Right lobe of liver (tissue), 6 donors: ENCODE results near the gene SLC25A27. TPM values are rescaled to one million over a fixed set of nuclear protein-coding genes. Genes with fewer than 3 reads are reported as not detected.
A peak's percentile ranks its signal among the peaks of the same experiment; 100 is the strongest.

Experiments used
- ATAC-seq, 4 donors: fragments of 200-7000 bp; cut with Tn5 transposase; one replicate each; pipeline ENCODE4 v1.9.1; 2020; ENCODE audit warnings: mild to moderate bottlenecking in 4 of 4, moderate library complexity in 4 of 4
- DNase-seq, 3 donors: peaks; one replicate each; pipeline ENCODE4 v3.0.0-alpha.2; 2020
- H3K27ac ChIP-seq, 3 donors: fragments of 200-600 bp; one replicate each; pipeline ENCODE4 v1.8.0; 2022
- H3K27me3 ChIP-seq, 2 donors: fragments of 200-600 bp; one replicate each; pipeline ENCODE4 v1.8.0; 2022
- H3K36me3 ChIP-seq, 4 donors: fragments of 200-600 bp; sonication (generic) in 1 of 4; one replicate each; pipeline versions ENCODE4 v1.5.1 to v1.8.0; 2017 to 2022; ENCODE audit warnings: control low read depth in 1 of 4
- H3K4me1 ChIP-seq, 4 donors: fragments of 200-600 bp; sonication (generic) in 1 of 4; one replicate each; pipeline versions ENCODE4 v1.5.1 to v1.8.0; 2017 to 2022; ENCODE audit warnings: control low read depth in 1 of 4
- H3K4me3 ChIP-seq, 3 donors: fragments of 200-600 bp; one replicate each; pipeline ENCODE4 v1.8.0; 2022
- H3K9me3 ChIP-seq, 4 donors: fragments of 200-600 bp; sonication (generic) in 1 of 4; one replicate each; pipeline versions ENCODE4 v1.5.1 to v1.8.0; 2017 to 2022; ENCODE audit warnings: control low read depth in 1 of 4
- POLR2A ChIP-seq: fragments of 450-650 bp; IDR thresholded peaks from one replicate; pipeline ENCODE4 v1.6.1; 2017; ENCODE audit warnings: antibody characterized with exemption, mild to moderate bottlenecking
- WGBS: methylation state at CpG from one replicate; pipeline ENCODE4 v1.1.6; 2018; ENCODE audit warnings: low coverage, low lambda C conversion rate; ENCODE audit not compliant: insufficient coverage; ENCODE audit errors: missing lambda C conversion rate; 5-methylcytosine and 5-hydroxymethylcytosine counted together
- intact Hi-C, 2 donors: fragments of 100-400 bp; cut with DNase I; formaldehyde crosslinking; loops; one replicate each; pipeline versions ENCODE4 v1.11.2 to v1.14.1; 2022
- total RNA-seq, 6 experiments: library from RNA; depleted of rRNA in 2 of 6; stranded (reverse); fragments of >200 nt in 2 of 6; fragmentation: NEBNext Ultra II Directional in 3 of 6; extraction: Animal tissue kit (Norgen Biotek cat#: 25700) in 3 of 6; gene quantifications; one replicate each; pipeline versions ENCODE4 v1.1.0 to v1.2.4, GENCODE V29; 2016 to 2023
- TF ChIP-seq, protein P1 (sequence below), 4 donors: fragments of 200-600 bp in 3 of 4; fragments of 450-650 bp in 1 of 4; IDR thresholded peaks; one replicate each; pipeline versions ENCODE4 v1.5.1 to v1.8.0; 2016 to 2022; ENCODE audit warnings: antibody characterized with exemption in 4 of 4, mild to moderate bottlenecking in 2 of 4
- donor health status: DM: no; HTN: yes; CAD: no.
- donor health status: DM: no; HTN: no; CAD: no.
- donor health status: DM: no; HTN: no; CAD: no.
- donor health status: DM: no; HTN: yes; CAD: no.
- donor health status: DM: no; HTN: yes; CAD: no.

Gene SLC25A27
- total RNA-seq, 6 experiments from 2014 or later: 8.8 to 21.0 (median 14.2) TPM

DNA sequence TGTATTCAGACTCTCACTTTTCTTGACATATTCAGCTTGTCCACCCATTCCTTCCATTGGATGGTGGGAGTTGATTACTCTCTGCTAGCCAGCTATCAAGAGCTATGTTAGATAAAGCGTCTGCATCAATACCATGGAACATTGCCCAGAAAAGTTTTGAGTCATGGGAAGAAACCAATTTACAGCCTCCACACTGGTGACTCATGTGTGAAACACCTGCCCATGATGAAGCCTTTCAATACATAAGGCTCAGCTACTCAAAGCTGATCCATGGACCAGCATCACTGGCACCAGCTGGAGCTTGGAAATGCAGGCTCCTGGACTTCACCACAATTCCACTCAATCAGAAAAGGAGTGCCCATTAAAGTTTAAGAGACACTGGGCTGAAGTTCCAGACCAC is 66.3 kb downstream of the SLC25A27 start:
- intact Hi-C loops: no loop called here
- Histone ChIP-seq H3K4me3 (no peak overlapping the region), H3K27me3 (no peaks in the 10 kb centered on the region), H3K9me3 (no peaks in the 10 kb centered on the region), H3K27ac (no peak overlapping the region), H3K4me1 (no peaks in the 10 kb centered on the region), H3K36me3 (no peaks in the 10 kb centered on the region)
- WGBS: 60% methylated on average over 1 of the region's 1 CpG
- peak in 1 of 4 donors; percentile 87 for ATAC-seq
- TF ChIP-seq POLR2A: no peak
- TF ChIP-seq, protein P1, sequence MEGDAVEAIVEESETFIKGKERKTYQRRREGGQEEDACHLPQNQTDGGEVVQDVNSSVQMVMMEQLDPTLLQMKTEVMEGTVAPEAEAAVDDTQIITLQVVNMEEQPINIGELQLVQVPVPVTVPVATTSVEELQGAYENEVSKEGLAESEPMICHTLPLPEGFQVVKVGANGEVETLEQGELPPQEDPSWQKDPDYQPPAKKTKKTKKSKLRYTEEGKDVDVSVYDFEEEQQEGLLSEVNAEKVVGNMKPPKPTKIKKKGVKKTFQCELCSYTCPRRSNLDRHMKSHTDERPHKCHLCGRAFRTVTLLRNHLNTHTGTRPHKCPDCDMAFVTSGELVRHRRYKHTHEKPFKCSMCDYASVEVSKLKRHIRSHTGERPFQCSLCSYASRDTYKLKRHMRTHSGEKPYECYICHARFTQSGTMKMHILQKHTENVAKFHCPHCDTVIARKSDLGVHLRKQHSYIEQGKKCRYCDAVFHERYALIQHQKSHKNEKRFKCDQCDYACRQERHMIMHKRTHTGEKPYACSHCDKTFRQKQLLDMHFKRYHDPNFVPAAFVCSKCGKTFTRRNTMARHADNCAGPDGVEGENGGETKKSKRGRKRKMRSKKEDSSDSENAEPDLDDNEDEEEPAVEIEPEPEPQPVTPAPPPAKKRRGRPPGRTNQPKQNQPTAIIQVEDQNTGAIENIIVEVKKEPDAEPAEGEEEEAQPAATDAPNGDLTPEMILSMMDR (IDR thresholded peaks at IDR 0.05): no peak
- no peak for DNase-seq

DNA sequence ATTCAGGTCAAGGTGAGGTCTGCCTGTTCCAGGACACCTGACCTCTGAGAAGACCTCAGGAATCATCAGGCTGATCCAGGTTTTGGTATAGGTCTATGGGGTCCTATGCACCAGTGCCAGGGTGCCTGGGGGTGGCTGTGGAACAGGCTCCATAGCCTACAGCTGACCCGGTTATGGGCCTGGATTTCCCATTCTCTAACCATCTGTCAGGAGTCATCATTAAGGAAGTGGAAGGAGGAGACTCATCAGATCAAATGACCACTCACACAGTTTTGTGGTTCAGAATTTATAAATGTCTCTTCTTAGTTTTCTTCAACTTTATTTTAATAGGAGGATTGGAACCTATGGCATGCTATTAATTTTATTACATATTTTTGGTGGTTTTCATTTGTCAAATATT is 67.6 kb downstream of the SLC25A27 start:
- no peaks in the 10 kb centered on the region for H3K36me3 ChIP-seq
- no peaks in the 10 kb centered on the region for H3K27me3 ChIP-seq
- no peak overlapping the region for H3K27ac ChIP-seq
- 63% methylated on average over 1 of the region's 1 CpG for WGBS
- no peak overlapping the region for H3K4me3 ChIP-seq
- DNase-seq (no peak), ATAC-seq (no peak)
- TF ChIP-seq, protein P1 (IDR thresholded peaks at IDR 0.05): no peak
- H3K4me1 ChIP-seq: no peaks in the 10 kb centered on the region
- H3K9me3 ChIP-seq: no peaks in the 10 kb centered on the region
- intact Hi-C loops: no loop called here

Other genes starting within 250 kb of the SLC25A27 start
- 1 to 10 TPM in 5 of 6 experiments, under 1 TPM in 1; 0.77 to 4.5 (median 1.9) TPM for gene RCAN2, start 161.5 kb upstream of the SLC25A27 start, total RNA-seq
- gene CYP39A1, start 157 bp upstream of the SLC25A27 start, total RNA-seq: 10 to 100 TPM; 21.2 to 59.7 (median 37.2) TPM
- 1 to 10 TPM in 2 of 6 experiments, under 1 TPM in 4; 0.13 to 1.4 (median 0.72) TPM for gene TDRD6, start 34.9 kb downstream of the SLC25A27 start, total RNA-seq
- gene PLA2G7, start 82.4 kb downstream of the SLC25A27 start, total RNA-seq: 1 to 10 TPM in 5 of 6 experiments, under 1 TPM in 1; 0.92 to 7.4 (median 1.6) TPM
- gene ANKRD66, start 94.0 kb downstream of the SLC25A27 start, total RNA-seq: not detected
- gene MEP1A, start 140.4 kb downstream of the SLC25A27 start, total RNA-seq: under 1 TPM in 2 of 6 experiments, not detected in 4; 0.07 to 0.18 TPM